ENCODE measurements around the gene DGCR2.

Gene DGCR2

GRCh38 chr22:19110064-19110458, 12.2 kb downstream of the DGCR2 start:
- Histone ChIP-seq H3K9me3 (ENCODE audit: control insufficient read depth in 1 of 2, low read length in 2 of 2) (no peaks in the 10 kb centered on the region), H3K27ac (ENCODE audit: low read depth, low read length) (no peak overlapping the region), H3K9ac (ENCODE audit: low read depth in 1 of 2, low read length in 2 of 2) (no peak overlapping the region), H3K36me3 (ENCODE audit: control insufficient read depth in 1 of 2, insufficient read depth in 2 of 2, low read length in 2 of 2) (no peaks in the 10 kb centered on the region), H3K27me3 (ENCODE audit: control insufficient read depth in 1 of 2, insufficient read depth in 2 of 2, low read length in 2 of 2) (no peaks in the 10 kb centered on the region), H3K4me1 (ENCODE audit: control insufficient read depth in 1 of 2, insufficient read depth in 2 of 2, low read length in 2 of 2) (peaks cover 13 to 22% of the 10 kb centered on the region in 2 donors), H3K4me3 (ENCODE audit: low read depth in 1 of 2, low read length in 2 of 2) (peak overlapping the region in 1 of 2 donors; percentile 4)

GRCh38 chr22:19109198-19110063, 12.8 kb downstream of the DGCR2 start:
- no peaks in the 10 kb centered on the region for H3K9me3 ChIP-seq (ENCODE audit: control insufficient read depth in 1 of 2, low read length in 2 of 2)
- peak overlapping the region in 1 of 2 donors; percentile 4 for H3K4me3 ChIP-seq (ENCODE audit: low read depth in 1 of 2, low read length in 2 of 2)
- H3K27ac ChIP-seq (ENCODE audit: low read depth, low read length) = no peak overlapping the region
- no peaks in the 10 kb centered on the region for H3K36me3 ChIP-seq (ENCODE audit: control insufficient read depth in 1 of 2, insufficient read depth in 2 of 2, low read length in 2 of 2)
- H3K9ac ChIP-seq (ENCODE audit: low read depth in 1 of 2, low read length in 2 of 2) = no peak overlapping the region
- H3K27me3 ChIP-seq (ENCODE audit: control insufficient read depth in 1 of 2, insufficient read depth in 2 of 2, low read length in 2 of 2) = no peaks in the 10 kb centered on the region
- H3K4me1 ChIP-seq (ENCODE audit: control insufficient read depth in 1 of 2, insufficient read depth in 2 of 2, low read length in 2 of 2) = peaks cover 16 to 18% of the 10 kb centered on the region in 2 donors

- no peaks in the 10 kb centered on the region for H3K9me3 ChIP-seq (ENCODE audit: control insufficient read depth in 1 of 2, low read length in 2 of 2)
- no peak overlapping the region for H3K9ac ChIP-seq (ENCODE audit: low read depth in 1 of 2, low read length in 2 of 2)
- no peaks in the 10 kb centered on the region for H3K36me3 ChIP-seq (ENCODE audit: control insufficient read depth in 1 of 2, insufficient read depth in 2 of 2, low read length in 2 of 2)
- H3K4me1 ChIP-seq (ENCODE audit: control insufficient read depth in 1 of 2, insufficient read depth in 2 of 2, low read length in 2 of 2) = peaks cover 17 to 22% of the 10 kb centered on the region in 2 donors
- no peak overlapping the region for H3K27ac ChIP-seq (ENCODE audit: low read depth, low read length)
- H3K27me3 ChIP-seq (ENCODE audit: control insufficient read depth in 1 of 2, insufficient read depth in 2 of 2, low read length in 2 of 2) = no peaks in the 10 kb centered on the region
- H3K4me3 ChIP-seq (ENCODE audit: low read depth in 1 of 2, low read length in 2 of 2) = no peak overlapping the region
These were observed 13.4 kb downstream of the DGCR2 start for GRCh38 chr22:19108807-19109197.

DNA sequence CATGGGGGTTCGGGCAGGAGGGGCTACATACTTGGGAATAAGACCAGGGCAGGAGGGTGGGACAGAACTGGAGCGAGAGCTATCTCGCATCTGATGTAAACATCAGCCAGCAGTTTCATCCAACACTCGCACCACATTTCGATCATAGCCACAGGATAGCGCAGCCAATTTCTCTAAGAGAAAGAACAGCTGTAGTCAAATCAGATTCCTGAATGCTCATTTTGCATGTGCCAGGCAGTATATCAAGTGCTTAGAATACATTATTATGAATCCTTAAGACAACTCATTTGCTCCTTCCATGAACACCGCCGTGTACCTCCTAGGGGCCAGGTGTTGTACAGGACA, 14.5 kb downstream of the DGCR2 start:
- Histone ChIP-seq H3K4me1 (ENCODE audit: control insufficient read depth in 1 of 2, insufficient read depth in 2 of 2, low read length in 2 of 2) (peaks cover 17 to 22% of the 10 kb centered on the region in 2 donors), H3K36me3 (ENCODE audit: control insufficient read depth in 1 of 2, insufficient read depth in 2 of 2, low read length in 2 of 2) (no peaks in the 10 kb centered on the region), H3K9me3 (ENCODE audit: control insufficient read depth in 1 of 2, low read length in 2 of 2) (no peaks in the 10 kb centered on the region), H3K9ac (ENCODE audit: low read depth in 1 of 2, low read length in 2 of 2) (no peak overlapping the region), H3K27ac (ENCODE audit: low read depth, low read length) (no peak overlapping the region), H3K4me3 (ENCODE audit: low read depth in 1 of 2, low read length in 2 of 2) (no peak overlapping the region), H3K27me3 (ENCODE audit: control insufficient read depth in 1 of 2, insufficient read depth in 2 of 2, low read length in 2 of 2) (no peaks in the 10 kb centered on the region)

DNA sequence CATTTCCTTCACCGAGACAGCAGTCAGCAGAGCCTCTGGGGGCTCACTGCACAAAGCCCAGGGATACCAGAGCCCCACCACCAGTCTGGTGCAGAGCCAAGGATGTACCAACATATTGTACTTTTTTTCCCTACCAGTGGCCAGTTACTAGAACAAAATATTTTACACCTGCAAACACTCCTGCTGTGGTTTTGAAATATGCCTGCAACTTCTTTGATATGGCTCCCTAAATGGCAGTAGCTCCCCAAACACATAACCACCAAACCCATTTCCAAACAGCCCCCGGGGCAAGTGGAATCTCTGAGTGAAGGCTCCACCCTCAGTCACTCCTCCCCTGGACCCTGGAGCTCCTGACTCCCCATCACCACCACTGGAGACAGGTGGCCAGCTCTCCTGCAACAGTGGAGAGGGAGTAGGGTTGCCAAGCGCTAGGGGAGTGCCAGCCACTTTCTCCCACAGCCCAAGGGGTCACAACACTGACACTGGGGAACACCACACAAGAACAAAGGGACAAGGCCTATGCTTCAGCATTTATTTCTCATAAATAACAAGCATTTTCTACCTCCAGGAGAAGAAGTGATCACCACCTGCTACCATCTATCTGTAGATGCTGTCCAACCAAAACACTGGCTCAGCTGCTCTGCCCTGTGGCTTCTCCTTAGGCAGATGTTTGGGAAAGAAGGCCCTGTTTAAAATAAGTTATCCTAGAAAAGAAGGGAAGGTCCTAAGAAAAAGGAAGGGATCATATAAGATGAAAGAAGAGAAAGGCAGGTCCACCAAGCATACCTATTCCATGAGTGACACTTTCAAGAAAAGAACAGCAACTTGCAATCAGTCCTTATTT, 15.1 kb downstream of the DGCR2 start:
- H3K9ac ChIP-seq (ENCODE audit: low read depth in 1 of 2, low read length in 2 of 2) = no peak overlapping the region
- H3K27ac ChIP-seq (ENCODE audit: low read depth, low read length) = no peak overlapping the region
- peaks cover 17 to 22% of the 10 kb centered on the region in 2 donors for H3K4me1 ChIP-seq (ENCODE audit: control insufficient read depth in 1 of 2, insufficient read depth in 2 of 2, low read length in 2 of 2)

GRCh38 chr22:19105867-19106802, 16.1 kb downstream of the DGCR2 start:
- H3K27me3 ChIP-seq (ENCODE audit: control insufficient read depth in 1 of 2, insufficient read depth in 2 of 2, low read length in 2 of 2) = no peaks in the 10 kb centered on the region
- no peak overlapping the region for H3K9ac ChIP-seq (ENCODE audit: low read depth in 1 of 2, low read length in 2 of 2)
- H3K9me3 ChIP-seq (ENCODE audit: control insufficient read depth in 1 of 2, low read length in 2 of 2) = no peaks in the 10 kb centered on the region
- no peak overlapping the region for H3K4me3 ChIP-seq (ENCODE audit: low read depth in 1 of 2, low read length in 2 of 2)
- peaks cover 17 to 20% of the 10 kb centered on the region in 2 donors for H3K4me1 ChIP-seq (ENCODE audit: control insufficient read depth in 1 of 2, insufficient read depth in 2 of 2, low read length in 2 of 2)
- H3K36me3 ChIP-seq (ENCODE audit: control insufficient read depth in 1 of 2, insufficient read depth in 2 of 2, low read length in 2 of 2) = no peaks in the 10 kb centered on the region
- H3K27ac ChIP-seq (ENCODE audit: low read depth, low read length) = no peak overlapping the region

More for the DNA sequence above, 15.1 kb downstream of the DGCR2 start:
- H3K4me3 ChIP-seq (ENCODE audit: low read depth in 1 of 2, low read length in 2 of 2) = no peak overlapping the region
- no peaks in the 10 kb centered on the region for H3K27me3 ChIP-seq (ENCODE audit: control insufficient read depth in 1 of 2, insufficient read depth in 2 of 2, low read length in 2 of 2)
- no peaks in the 10 kb centered on the region for H3K9me3 ChIP-seq (ENCODE audit: control insufficient read depth in 1 of 2, low read length in 2 of 2)
- no peaks in the 10 kb centered on the region for H3K36me3 ChIP-seq (ENCODE audit: control insufficient read depth in 1 of 2, insufficient read depth in 2 of 2, low read length in 2 of 2)

DNA sequence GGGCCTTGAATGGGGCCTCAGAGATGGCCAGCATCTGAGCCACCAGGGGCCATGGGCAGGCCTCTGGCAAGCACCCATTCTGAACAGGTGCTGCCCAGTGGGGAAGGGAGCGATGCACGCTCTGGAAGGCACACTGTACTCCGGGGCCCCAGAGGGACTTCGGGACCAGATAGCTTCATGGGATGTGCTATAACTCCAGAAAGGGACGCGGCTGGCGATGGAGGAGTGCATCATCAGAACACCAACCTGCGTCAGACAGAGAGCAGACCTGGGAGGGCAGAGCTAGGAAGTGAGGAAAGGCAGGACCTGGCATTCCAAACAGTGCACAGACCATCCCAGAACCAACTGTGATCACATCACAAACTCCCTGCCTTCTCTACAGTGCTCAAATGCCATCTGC, 16.8 kb downstream of the DGCR2 start:
- Histone ChIP-seq H3K9ac (ENCODE audit: low read depth in 1 of 2, low read length in 2 of 2) (no peak overlapping the region), H3K4me1 (ENCODE audit: control insufficient read depth in 1 of 2, insufficient read depth in 2 of 2, low read length in 2 of 2) (peaks cover 17 to 18% of the 10 kb centered on the region in 2 donors), H3K27ac (ENCODE audit: low read depth, low read length) (no peak overlapping the region)

DNA sequence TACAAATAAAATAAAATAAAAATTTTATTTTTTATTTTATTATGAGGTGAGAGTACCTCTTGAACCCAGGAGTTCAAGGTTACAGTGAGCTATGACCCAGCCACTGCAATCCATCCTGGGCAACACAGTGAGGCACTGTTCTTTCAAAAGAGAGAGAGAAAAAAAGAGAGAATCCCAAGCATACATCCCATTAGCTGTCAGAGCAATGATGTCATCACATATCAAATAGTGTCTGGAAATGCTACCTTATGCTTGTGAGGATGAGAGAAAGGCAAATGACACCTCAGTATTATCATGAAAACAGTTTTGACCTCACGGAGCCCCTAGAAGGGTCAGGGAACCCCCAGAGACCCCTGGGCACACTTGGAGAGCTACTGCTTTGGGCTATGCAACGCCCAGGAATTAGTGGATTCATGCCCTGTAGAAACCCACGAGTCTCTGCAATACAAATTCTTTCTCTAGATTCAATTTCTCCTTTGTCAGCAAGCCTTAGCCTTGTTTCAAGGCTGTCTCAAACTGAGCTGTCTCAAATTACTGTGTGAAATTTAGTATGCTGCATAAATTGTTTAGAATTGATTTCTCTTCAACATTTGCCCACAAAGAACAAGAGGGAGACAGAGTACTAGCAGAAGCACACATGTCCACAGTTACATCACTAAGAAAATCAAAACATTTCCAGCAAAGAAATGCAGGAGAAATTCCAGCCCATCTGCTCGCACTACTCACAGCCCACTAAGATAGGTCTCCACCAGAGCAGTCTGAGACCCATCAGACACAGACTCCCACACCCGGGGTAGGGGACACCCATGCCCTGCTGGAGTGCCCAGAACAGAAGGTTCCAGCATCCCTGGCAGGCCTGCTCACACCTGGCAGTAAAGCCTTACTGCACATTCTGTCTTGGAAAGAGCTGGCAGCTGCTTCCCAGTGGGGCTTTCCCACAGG, 18.1 kb downstream of the DGCR2 start:
- Histone ChIP-seq H3K27me3 (ENCODE audit: control insufficient read depth in 1 of 2, insufficient read depth in 2 of 2, low read length in 2 of 2) (no peaks in the 10 kb centered on the region), H3K36me3 (ENCODE audit: control insufficient read depth in 1 of 2, insufficient read depth in 2 of 2, low read length in 2 of 2) (peaks cover 0 to under 1% of the 10 kb centered on the region in 2 donors), H3K4me1 (ENCODE audit: control insufficient read depth in 1 of 2, insufficient read depth in 2 of 2, low read length in 2 of 2) (peaks cover 5 to 6% of the 10 kb centered on the region in 2 donors), H3K9ac (ENCODE audit: low read depth in 1 of 2, low read length in 2 of 2) (no peak overlapping the region), H3K27ac (ENCODE audit: low read depth, low read length) (no peak overlapping the region), H3K4me3 (ENCODE audit: low read depth in 1 of 2, low read length in 2 of 2) (no peak overlapping the region), H3K9me3 (ENCODE audit: control insufficient read depth in 1 of 2, low read length in 2 of 2) (no peaks in the 10 kb centered on the region)

More for the DNA sequence above, 16.8 kb downstream of the DGCR2 start:
- Histone ChIP-seq H3K36me3 (ENCODE audit: control insufficient read depth in 1 of 2, insufficient read depth in 2 of 2, low read length in 2 of 2) (no peaks in the 10 kb centered on the region), H3K9me3 (ENCODE audit: control insufficient read depth in 1 of 2, low read length in 2 of 2) (no peaks in the 10 kb centered on the region), H3K27me3 (ENCODE audit: control insufficient read depth in 1 of 2, insufficient read depth in 2 of 2, low read length in 2 of 2) (no peaks in the 10 kb centered on the region), H3K4me3 (ENCODE audit: low read depth in 1 of 2, low read length in 2 of 2) (no peak overlapping the region)

- no peaks in the 10 kb centered on the region for H3K4me1 ChIP-seq (ENCODE audit: control insufficient read depth in 1 of 2, insufficient read depth in 2 of 2, low read length in 2 of 2)
- no peak overlapping the region for H3K4me3 ChIP-seq (ENCODE audit: low read depth in 1 of 2, low read length in 2 of 2)
- peaks cover 0 to 11% of the 10 kb centered on the region in 2 donors for H3K36me3 ChIP-seq (ENCODE audit: control insufficient read depth in 1 of 2, insufficient read depth in 2 of 2, low read length in 2 of 2)
- H3K9ac ChIP-seq (ENCODE audit: low read depth in 1 of 2, low read length in 2 of 2) = no peak overlapping the region
- no peak overlapping the region for H3K27ac ChIP-seq (ENCODE audit: low read depth, low read length)
- no peaks in the 10 kb centered on the region for H3K27me3 ChIP-seq (ENCODE audit: control insufficient read depth in 1 of 2, insufficient read depth in 2 of 2, low read length in 2 of 2)
- H3K9me3 ChIP-seq (ENCODE audit: control insufficient read depth in 1 of 2, low read length in 2 of 2) = no peaks in the 10 kb centered on the region
These were observed 24.1 kb downstream of the DGCR2 start for GRCh38 chr22:19098157-19098556.

Measured in duodenal mucosa (tissue), 2 donors.